ENCODE measurements around the gene PIGZ.
"Not testable (repeated sequence)": the region's sequence is repeated elsewhere in the genome, so short reads cannot be mapped to it uniquely, and the experiment has no call there.

PIGZ gene

GRCh38 chr3:196948442-196949284 lies 20.0 kb downstream of the PIGZ start:
- peak; percentile 41 for DNase-seq

GRCh38 chr3:196947860-196948441 lies 20.7 kb downstream of the PIGZ start:
- DNase-seq, result no peak

GRCh38 chr3:196947136-196947859 lies 21.3 kb downstream of the PIGZ start:
- DNase-seq, result peak; percentile 50

GRCh38 chr3:196944037-196944790 lies 24.4 kb downstream of the PIGZ start:
- DNase-seq, result not testable (repeated sequence)

- DNase-seq, result peak; percentile 46
Measured at GRCh38 chr3:196942915-196943277, 25.7 kb downstream of the PIGZ start.

GRCh38 chr3:196942226-196942914 lies 26.3 kb downstream of the PIGZ start, which contains the start of gene NCBP2:
NCBP2 (minus strand) TSS chr3:196942528; CDS start chr3:196942503, 25 bp downstream.
- DNase-seq, result peak; percentile 99

GRCh38 chr3:196941729-196942225 lies 26.9 kb downstream of the PIGZ start:
- peak; percentile 77 for DNase-seq

- no peak for DNase-seq
Measured at GRCh38 chr3:196938576-196938975, 30.1 kb downstream of the PIGZ start.

GRCh38 chr3:196938124-196938523 lies 30.5 kb downstream of the PIGZ start:
- DNase-seq, result no peak

- DNase-seq, result no peak
Measured at GRCh38 chr3:196936288-196936687, 32.3 kb downstream of the PIGZ start.

- DNase-seq, result no peak
Measured at GRCh38 chr3:196932600-196932999, 36.0 kb downstream of the PIGZ start.

- no peak for DNase-seq
Measured at GRCh38 chr3:196931828-196932587, 36.6 kb downstream of the PIGZ start.

- no peak for DNase-seq
Measured at GRCh38 chr3:196931157-196931556, 37.5 kb downstream of the PIGZ start.

GRCh38 chr3:196927571-196928453 lies 40.8 kb downstream of the PIGZ start:
- no peak for DNase-seq

- DNase-seq, result peak; percentile 55
Measured at GRCh38 chr3:196920733-196921132, 47.9 kb downstream of the PIGZ start.

GRCh38 chr3:196918968-196919367 lies 49.7 kb downstream of the PIGZ start:
- no peak for DNase-seq

GRCh38 chr3:196916995-196917394 lies 51.6 kb downstream of the PIGZ start:
- no peak for DNase-seq

GRCh38 chr3:196916221-196916620 lies 52.4 kb downstream of the PIGZ start:
- DNase-seq, result no peak

GRCh38 chr3:196915375-196915774 lies 53.3 kb downstream of the PIGZ start:
- DNase-seq, result no peak

- no peak for DNase-seq
Measured at GRCh38 chr3:196914866-196915265, 53.8 kb downstream of the PIGZ start.

All from hematopoietic multipotent progenitor cell treated with erythropoietin and hydrocortisone succinate and interleukin-3 and kit ligand, for 4 days (in vitro differentiated cells).